Coronary artery (tissue), 2 donors: Measurements from ENCODE around the gene STX18.
"Not testable (repeated sequence)": the region's sequence is repeated elsewhere in the genome, so short reads cannot be mapped to it uniquely, and the experiment has no call there.

Experiments used
- DNase-seq: peaks from one replicate; pipeline ENCODE4 v3.0.0-alpha.2; 2017; ENCODE audit warnings: low spot score
- H3K27ac ChIP-seq, 2 donors: fragments of 200-600 bp; sonication (generic); one replicate each; pipeline ENCODE4 v1.5.1; 2016 to 2019
- H3K4me3 ChIP-seq: fragments of 200-600 bp; sonication (generic); 2 replicates; pipeline ENCODE4 v1.5.1; 2016; ENCODE audit warnings: mild to moderate bottlenecking, moderate library complexity
- TF ChIP-seq, protein P1 (sequence below): fragments of 200-600 bp; sonication (generic); IDR thresholded peaks from one replicate; pipeline ENCODE4 v1.5.1; 2019; ENCODE audit warnings: antibody characterized with exemption

STX18 gene

DNA sequence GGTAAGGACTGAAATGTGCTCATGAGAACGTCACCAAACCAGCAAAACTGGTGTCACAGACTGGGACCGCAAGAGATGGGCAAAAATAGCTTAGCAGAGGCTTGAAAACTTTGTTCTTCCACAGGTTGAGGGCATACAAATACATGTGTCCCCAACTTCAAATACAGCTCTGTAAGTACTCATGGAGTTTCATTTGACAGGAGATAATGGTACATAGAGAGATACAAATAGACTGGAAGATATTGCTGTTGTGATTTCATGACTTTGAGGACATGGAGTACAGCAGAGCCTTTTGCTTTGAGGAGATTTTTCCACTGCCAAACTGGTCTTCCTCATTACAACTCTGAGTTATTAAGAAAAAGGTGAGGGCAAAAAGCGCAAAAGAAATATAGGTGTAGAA, 70.7 kb downstream of the STX18 start:
- no peak overlapping the region for H3K4me3 ChIP-seq
- no peak for DNase-seq
- TF ChIP-seq, protein P1, sequence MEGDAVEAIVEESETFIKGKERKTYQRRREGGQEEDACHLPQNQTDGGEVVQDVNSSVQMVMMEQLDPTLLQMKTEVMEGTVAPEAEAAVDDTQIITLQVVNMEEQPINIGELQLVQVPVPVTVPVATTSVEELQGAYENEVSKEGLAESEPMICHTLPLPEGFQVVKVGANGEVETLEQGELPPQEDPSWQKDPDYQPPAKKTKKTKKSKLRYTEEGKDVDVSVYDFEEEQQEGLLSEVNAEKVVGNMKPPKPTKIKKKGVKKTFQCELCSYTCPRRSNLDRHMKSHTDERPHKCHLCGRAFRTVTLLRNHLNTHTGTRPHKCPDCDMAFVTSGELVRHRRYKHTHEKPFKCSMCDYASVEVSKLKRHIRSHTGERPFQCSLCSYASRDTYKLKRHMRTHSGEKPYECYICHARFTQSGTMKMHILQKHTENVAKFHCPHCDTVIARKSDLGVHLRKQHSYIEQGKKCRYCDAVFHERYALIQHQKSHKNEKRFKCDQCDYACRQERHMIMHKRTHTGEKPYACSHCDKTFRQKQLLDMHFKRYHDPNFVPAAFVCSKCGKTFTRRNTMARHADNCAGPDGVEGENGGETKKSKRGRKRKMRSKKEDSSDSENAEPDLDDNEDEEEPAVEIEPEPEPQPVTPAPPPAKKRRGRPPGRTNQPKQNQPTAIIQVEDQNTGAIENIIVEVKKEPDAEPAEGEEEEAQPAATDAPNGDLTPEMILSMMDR: no peak
- no peak overlapping the region for H3K27ac ChIP-seq

DNA sequence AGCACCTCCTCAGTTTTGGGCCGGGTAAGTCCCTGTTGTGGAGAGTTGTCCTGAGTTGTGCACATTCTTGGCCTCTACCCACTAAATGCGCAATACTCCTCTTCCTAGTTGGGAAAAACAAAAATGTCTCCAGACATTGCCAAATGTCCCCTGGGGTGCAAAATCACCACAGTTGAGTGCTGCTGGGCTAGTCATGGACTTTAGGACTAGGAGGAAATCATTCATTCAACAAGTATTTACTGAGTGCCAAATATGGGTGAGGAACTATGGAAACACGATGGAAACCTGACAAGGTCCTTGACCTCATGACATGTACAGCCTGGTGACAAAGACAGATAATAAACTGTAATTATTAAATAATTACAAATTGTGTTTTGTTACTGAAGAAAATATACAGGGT, 71.6 kb downstream of the STX18 start:
- H3K4me3 ChIP-seq: no peak overlapping the region
- TF ChIP-seq, protein P1: no peak

DNA sequence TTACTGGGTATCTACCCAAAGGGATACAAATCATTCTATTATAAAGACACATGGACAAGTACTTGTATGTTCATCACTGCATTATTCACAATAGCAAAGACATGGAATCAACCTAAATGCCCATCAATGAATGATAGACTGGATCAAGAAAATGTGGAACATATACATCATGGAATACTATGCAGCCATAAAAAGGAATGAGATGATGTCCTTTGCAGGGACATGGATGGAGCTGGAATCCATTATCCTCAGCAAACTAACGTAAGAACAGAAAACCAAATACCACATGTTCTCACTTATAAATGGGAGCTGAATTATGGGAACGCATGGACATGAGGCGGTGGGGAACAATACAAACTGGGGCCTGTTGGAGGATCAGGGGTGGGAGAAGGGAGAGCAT, 76.6 kb downstream of the STX18 start:
- H3K27ac ChIP-seq, DNase-seq, H3K4me3 ChIP-seq: not testable (repeated sequence)

More for the DNA sequence above, 71.6 kb downstream of the STX18 start:
- DNase-seq: no peak
- no peak overlapping the region for H3K27ac ChIP-seq

DNA sequence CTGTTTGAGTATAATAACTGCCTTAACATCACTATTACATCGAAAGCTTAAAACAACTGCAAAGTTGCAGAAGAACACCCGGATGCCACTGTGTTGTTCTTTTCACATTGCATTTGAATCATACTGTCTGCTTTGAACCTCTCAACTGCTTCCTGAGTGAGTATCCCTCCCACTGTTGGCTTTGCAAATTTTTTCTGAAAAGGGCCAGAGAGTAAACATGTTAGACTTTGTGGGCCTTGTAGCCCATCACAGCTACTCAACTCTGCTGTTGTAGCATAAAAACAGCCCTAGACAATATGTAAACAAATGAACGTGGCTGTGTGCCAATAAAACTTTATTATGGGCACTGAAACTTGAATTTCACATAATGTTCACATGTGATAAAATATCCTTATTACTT, 78.9 kb downstream of the STX18 start:
- H3K27ac ChIP-seq: no peak overlapping the region
- no peak for DNase-seq
- TF ChIP-seq, protein P1: no peak
- no peak overlapping the region for H3K4me3 ChIP-seq

DNA sequence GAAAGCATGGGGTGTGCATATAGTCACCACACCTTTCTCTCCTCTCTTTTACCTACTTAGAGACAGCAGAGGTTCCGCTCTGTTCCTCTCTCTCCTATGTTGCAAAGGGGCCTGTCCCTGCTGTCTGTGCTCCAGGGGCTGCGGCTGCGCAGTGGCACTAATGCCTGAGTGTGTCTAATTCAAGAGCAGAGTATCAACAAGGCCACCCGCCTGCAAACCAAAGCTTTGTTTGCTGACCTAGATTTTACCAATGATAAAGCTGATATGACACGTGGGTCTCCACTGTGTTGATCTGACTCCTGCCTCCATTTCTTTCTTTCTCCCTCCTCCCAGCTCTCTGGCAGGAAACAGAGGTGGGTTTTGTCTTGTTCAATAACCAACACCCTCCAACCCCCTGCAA, 80.0 kb downstream of the STX18 start:
- TF ChIP-seq, protein P1: no peak
- Histone ChIP-seq H3K27ac (no peak overlapping the region), H3K4me3 (no peak overlapping the region)
- no peak for DNase-seq

DNA sequence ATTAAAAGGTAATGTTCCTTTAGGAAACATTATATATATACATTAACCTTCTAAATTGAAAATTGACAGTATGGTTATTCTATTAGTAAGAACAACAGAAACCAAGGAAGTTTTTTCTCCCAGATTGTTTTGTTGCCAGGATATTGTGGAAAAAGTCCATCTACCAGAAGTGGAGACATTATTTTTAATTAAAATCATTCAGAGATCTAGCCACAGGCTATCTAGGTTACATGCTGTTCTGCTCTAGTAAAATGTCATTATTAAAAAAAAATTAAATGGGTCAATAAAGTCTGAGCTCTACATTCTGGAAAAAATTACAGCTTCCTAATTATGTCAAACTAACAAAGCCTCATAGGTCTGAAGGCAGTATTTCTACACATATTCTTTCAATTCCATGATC, 80.7 kb downstream of the STX18 start:
- TF ChIP-seq, protein P1: no peak
- Histone ChIP-seq H3K27ac (no peak overlapping the region), H3K4me3 (no peak overlapping the region)
- DNase-seq: no peak

DNA sequence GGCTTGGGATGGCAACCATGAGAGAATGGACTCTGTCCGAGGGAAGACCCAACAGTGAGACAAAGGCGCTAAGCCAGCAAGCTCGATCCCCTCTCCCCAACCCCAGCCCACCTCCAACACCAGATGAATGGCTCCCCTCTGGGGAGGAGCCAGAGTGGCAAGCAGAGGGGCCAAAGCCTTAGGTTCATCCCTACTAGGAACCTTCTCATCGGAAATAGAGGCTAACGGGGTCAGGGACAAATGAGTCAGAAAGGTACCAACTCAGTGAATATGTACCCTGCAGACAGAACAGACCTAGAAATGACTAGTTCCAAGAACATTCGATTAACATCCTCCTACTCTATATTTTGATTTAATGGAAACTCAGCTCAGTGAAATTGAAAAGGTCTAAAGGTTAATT, 81.1 kb downstream of the STX18 start:
- no peak for DNase-seq
- TF ChIP-seq, protein P1: no peak
- Histone ChIP-seq H3K4me3 (no peak overlapping the region), H3K27ac (no peak overlapping the region)

- no peak overlapping the region for H3K27ac ChIP-seq
- no peak overlapping the region for H3K4me3 ChIP-seq
- TF ChIP-seq, protein P1: no peak
These were observed 82.7 kb downstream of the STX18 start for GRCh38 chr4:4459181-4459580.

More at GRCh38 chr4:4459181-4459580, 82.7 kb downstream of the STX18 start:
- DNase-seq: no peak
